Right renal pelvis (tissue), 4 donors: Measurements from ENCODE around the gene AOC3. TPM values are rescaled to one million over a fixed set of nuclear protein-coding genes. Genes with fewer than 3 reads are reported as not detected.
"Not testable (repeated sequence)": the region's sequence is repeated elsewhere in the genome, so short reads cannot be mapped to it uniquely, and the experiment has no call there.

Experiments used
- DNase-seq, 4 donors: peaks; one replicate each; pipeline ENCODE4 v3.0.0-alpha.2; 2013; ENCODE audit warnings: low read depth in 4 of 4, low spot score in 3 of 4, missing footprints in 1 of 4
- polyA plus RNA-seq, 4 donors: library from polyadenylated mRNA; unstranded; fragments of 120-200 nt; gene quantifications; one replicate each; pipeline ENCODE4 v1.2.1, GENCODE V29; 2013; ENCODE audit not compliant: insufficient read length in 4 of 4

The AOC3 gene
- polyA plus RNA-seq, 4 donors = 5.3 to 7.5 (median 6.5) TPM

GRCh38 chr17:42844271-42844670 is 6.7 kb upstream of the AOC3 start, which contains the start of gene AOC2:
TSS of gene AOC2 (plus strand) at chr17:42844580. CDS start at chr17:42844627, 47 bp downstream.
- no peak for DNase-seq

GRCh38 chr17:42844761-42845555 is 6.0 kb upstream of the AOC3 start:
- DNase-seq = no peak

GRCh38 chr17:42845556-42845917 is 5.5 kb upstream of the AOC3 start:
- no peak for DNase-seq

GRCh38 chr17:42845918-42846593 is 4.9 kb upstream of the AOC3 start:
- no peak for DNase-seq

GRCh38 chr17:42846594-42847280 is 4.3 kb upstream of the AOC3 start:
- no peak for DNase-seq

- no peak for DNase-seq
These were observed 2.9 kb upstream of the AOC3 start for GRCh38 chr17:42848093-42848492.

- no peak for DNase-seq
These were observed 2.0 kb upstream of the AOC3 start for GRCh38 chr17:42849031-42849430.

GRCh38 chr17:42849451-42850181 is 1.4 kb upstream of the AOC3 start:
- no peak for DNase-seq

GRCh38 chr17:42851371-42852240 is 607 bp downstream of the AOC3 start:
- not testable (repeated sequence) for DNase-seq

- DNase-seq = no peak
These were observed 1.4 kb downstream of the AOC3 start for GRCh38 chr17:42852351-42852750.

- DNase-seq = no peak
These were observed 2.0 kb downstream of the AOC3 start for GRCh38 chr17:42853004-42853403.

- no peak for DNase-seq
These were observed 2.6 kb downstream of the AOC3 start for GRCh38 chr17:42853597-42853967.

- DNase-seq = no peak
These were observed 3.2 kb downstream of the AOC3 start for GRCh38 chr17:42853968-42854790.

GRCh38 chr17:42855048-42855596 is 4.1 kb downstream of the AOC3 start:
- no peak for DNase-seq

- not testable (repeated sequence) for DNase-seq
These were observed 5.1 kb downstream of the AOC3 start for GRCh38 chr17:42856093-42856492.

GRCh38 chr17:42856516-42856915 is 5.5 kb downstream of the AOC3 start:
- not testable (repeated sequence) for DNase-seq

- DNase-seq = no peak
These were observed 6.4 kb downstream of the AOC3 start for GRCh38 chr17:42857389-42857788.

- DNase-seq = no peak
These were observed 14.7 kb downstream of the AOC3 start for GRCh38 chr17:42865638-42866094.

- no peak for DNase-seq
These were observed 15.2 kb downstream of the AOC3 start for GRCh38 chr17:42866216-42866615.
